GM19455 (cell line): ENCODE results near the gene NDUFV3.
"Not testable (repeated sequence)": the region's sequence is repeated elsewhere in the genome, so short reads cannot be mapped to it uniquely, and the experiment has no call there.

ENCODE experiments used
- ATAC-seq: cut with Tn5 transposase; IDR thresholded peaks from one replicate; pipeline ENCODE4 v1.9.1; 2021; ENCODE audit not compliant: unreplicated experiment

NDUFV3 gene

GRCh38 chr21:42855937-42856335, 37.2 kb upstream of the NDUFV3 start:
- ATAC-seq: no peak

GRCh38 chr21:42857216-42857615, 35.9 kb upstream of the NDUFV3 start:
- ATAC-seq: no peak

GRCh38 chr21:42858185-42858847, 34.8 kb upstream of the NDUFV3 start:
- ATAC-seq: no peak

GRCh38 chr21:42858957-42859890, 33.9 kb upstream of the NDUFV3 start:
- no peak for ATAC-seq

GRCh38 chr21:42859891-42860230, 33.2 kb upstream of the NDUFV3 start:
- ATAC-seq: no peak

GRCh38 chr21:42860345-42860744, 32.8 kb upstream of the NDUFV3 start:
- no peak for ATAC-seq

GRCh38 chr21:42861311-42861847, 31.7 kb upstream of the NDUFV3 start:
- ATAC-seq: no peak

- no peak for ATAC-seq
These were observed 31.2 kb upstream of the NDUFV3 start for GRCh38 chr21:42861848-42862400.

- ATAC-seq: no peak
These were observed 30.2 kb upstream of the NDUFV3 start for GRCh38 chr21:42862774-42863503.

GRCh38 chr21:42863504-42863870, 29.6 kb upstream of the NDUFV3 start:
- ATAC-seq: no peak

GRCh38 chr21:42864286-42864685, 28.8 kb upstream of the NDUFV3 start:
- no peak for ATAC-seq

- no peak for ATAC-seq
These were observed 28.0 kb upstream of the NDUFV3 start for GRCh38 chr21:42864815-42865775.

GRCh38 chr21:42865776-42866160, 27.3 kb upstream of the NDUFV3 start:
- ATAC-seq: no peak

- no peak for ATAC-seq
These were observed 24.9 kb upstream of the NDUFV3 start for GRCh38 chr21:42868196-42868595.

GRCh38 chr21:42873096-42873495, 20.0 kb upstream of the NDUFV3 start:
- ATAC-seq: no peak

GRCh38 chr21:42875811-42876210, 17.3 kb upstream of the NDUFV3 start:
- ATAC-seq: not testable (repeated sequence)

- ATAC-seq: peak; percentile 19
These were observed 14.5 kb upstream of the NDUFV3 start for GRCh38 chr21:42878678-42878992.

GRCh38 chr21:42878993-42879787, 13.9 kb upstream of the NDUFV3 start, which contains the start of gene WDR4:
Gene WDR4 (minus strand): TSS chr21:42879539. CDS start chr21:42879495, 44 bp downstream.
- ATAC-seq: peak; percentile 83

GRCh38 chr21:42880352-42880751, 12.8 kb upstream of the NDUFV3 start:
- ATAC-seq: no peak
